Central memory CD8-positive, alpha-beta T cell (primary cell): ENCODE data around the gene XAB2.

Experiments
- ATAC-seq: fragments of 150-1000 bp; cut with Tn5 transposase; replicated peaks from 2 replicates; pipeline ENCODE4 v1.10.0; 2022; ENCODE audit warnings: mild to moderate bottlenecking, moderate FRiP score, moderate number of reproducible peaks; ENCODE audit not compliant: poor library complexity, severe bottlenecking; ENCODE audit errors: extremely low read depth
- DNase-seq, 2 donors: peaks; one replicate each; pipeline ENCODE4 v3.0.0; 2021; ENCODE audit warnings: low spot score in 2 of 2
- H3K27ac Mint-ChIP-seq: one replicate; pipeline ENCODE4 v1.8.0; 2022; ENCODE audit warnings: low read depth, mild to moderate bottlenecking, moderate library complexity, mixed read lengths
- H3K27me3 Mint-ChIP-seq: one replicate; pipeline ENCODE4 v1.8.0; 2022; ENCODE audit warnings: mixed read lengths
- H3K36me3 Mint-ChIP-seq: one replicate; pipeline ENCODE4 v1.8.0; 2022; ENCODE audit warnings: mild to moderate bottlenecking, moderate library complexity, mixed read lengths; ENCODE audit not compliant: insufficient read depth
- H3K4me1 Mint-ChIP-seq: one replicate; pipeline ENCODE4 v1.8.0; 2022; ENCODE audit warnings: mixed read lengths
- H3K4me3 Mint-ChIP-seq: one replicate; pipeline ENCODE4 v1.8.0; 2022; ENCODE audit warnings: mild to moderate bottlenecking, moderate library complexity, mixed read lengths
- H3K9me3 Mint-ChIP-seq: one replicate; pipeline ENCODE4 v1.8.0; 2022; ENCODE audit warnings: mixed read lengths

Gene XAB2

DNA sequence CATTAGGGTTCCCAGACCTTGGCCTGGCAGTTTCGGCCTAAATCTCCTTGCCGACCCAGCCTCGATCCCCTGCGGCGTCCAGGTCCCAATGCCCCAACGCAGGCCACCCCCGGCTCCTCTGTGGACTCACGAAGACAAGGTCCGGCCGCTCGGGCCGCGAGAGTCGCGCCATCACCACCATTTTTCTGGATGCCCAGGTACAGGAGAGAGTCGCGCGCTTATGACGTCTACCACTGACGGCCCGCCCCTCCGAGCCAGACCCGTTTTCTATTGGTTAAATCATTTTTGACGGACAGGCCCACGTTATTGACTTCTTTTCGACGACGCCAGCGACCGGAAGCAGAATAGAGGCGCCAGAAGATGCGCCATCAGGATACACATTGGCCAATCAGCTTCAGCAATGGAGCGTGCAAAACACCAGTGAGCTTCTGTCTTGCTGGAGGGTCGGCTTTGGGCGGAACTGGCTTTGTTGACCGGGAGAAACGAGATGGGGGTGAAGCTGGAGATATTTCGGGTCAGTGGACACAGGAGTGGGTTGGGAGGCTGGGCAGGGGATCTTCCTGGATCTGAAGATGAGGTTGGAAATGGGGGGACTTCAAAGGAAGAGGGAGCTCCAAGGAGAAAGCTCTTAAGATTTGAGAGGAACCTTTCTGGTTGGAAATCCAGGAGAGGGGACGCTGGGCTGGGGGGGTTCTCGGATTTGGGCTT, at the start of gene XAB2, which contains the start of gene PET100:
Gene XAB2 (minus strand): TSS at position 199 of the 708 bp plus-strand sequence. CDS start 18 bp downstream, at position 181.
Gene PET100 (plus strand): TSS at position 447 of the 708 bp plus-strand sequence. CDS start 41 bp downstream, at position 488.
- H3K4me1 Mint-ChIP-seq = peaks cover 41% of the 10 kb centered on the region
- peak within 1 kb of the TSS; percentile 96 for H3K4me3 Mint-ChIP-seq
- ATAC-seq (peak; percentile 100), DNase-seq (peak; percentile 92 to 96)
- peaks cover 46% of the 10 kb centered on the region for H3K36me3 Mint-ChIP-seq
- H3K27ac Mint-ChIP-seq = peak within 1 kb of the TSS; percentile 100
- H3K9me3 Mint-ChIP-seq = no peaks in the 10 kb centered on the region
- H3K27me3 Mint-ChIP-seq = no peaks in the 10 kb centered on the region

DNA sequence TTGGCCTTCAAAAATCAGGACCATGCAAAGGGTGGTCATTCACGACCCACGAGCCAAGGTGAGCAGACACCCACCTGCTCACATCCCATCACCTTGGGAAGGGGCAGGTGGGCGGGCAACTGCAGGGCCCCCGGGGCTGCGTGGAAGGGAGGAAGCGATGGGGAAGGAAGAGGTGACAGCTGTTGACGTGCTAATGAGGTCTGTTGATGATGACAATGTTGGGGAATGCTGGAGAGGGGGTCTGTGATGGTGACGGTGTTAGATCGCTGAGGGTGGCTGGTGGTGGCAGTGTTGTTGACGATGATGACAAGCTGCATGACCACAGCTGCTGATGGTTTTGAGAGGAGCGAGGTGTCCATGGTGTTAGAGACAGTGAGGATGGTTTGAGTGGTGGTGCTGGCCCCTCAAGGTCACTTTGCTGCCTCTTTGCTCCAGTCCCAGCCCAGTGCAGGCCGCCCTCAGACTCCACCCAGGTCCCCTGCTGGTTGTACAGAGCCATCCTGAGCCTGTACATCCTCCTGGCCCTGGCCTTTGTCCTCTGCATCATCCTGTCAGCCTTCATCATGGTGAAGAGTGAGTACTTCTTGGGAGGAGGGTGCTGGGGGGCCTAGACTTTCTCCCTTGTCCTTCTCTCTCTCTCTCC, 48.4 kb upstream of the XAB2 start:
- H3K9me3 Mint-ChIP-seq = no peaks in the 10 kb centered on the region
- H3K27me3 Mint-ChIP-seq = peaks cover 53% of the 10 kb centered on the region
- peak overlapping the region; percentile 11 for H3K27ac Mint-ChIP-seq
- H3K4me1 Mint-ChIP-seq = peaks cover 31% of the 10 kb centered on the region
- H3K4me3 Mint-ChIP-seq = no peak overlapping the region
- DNase-seq = no peak
- peaks cover 14% of the 10 kb centered on the region for H3K36me3 Mint-ChIP-seq
- ATAC-seq = no peak

DNA sequence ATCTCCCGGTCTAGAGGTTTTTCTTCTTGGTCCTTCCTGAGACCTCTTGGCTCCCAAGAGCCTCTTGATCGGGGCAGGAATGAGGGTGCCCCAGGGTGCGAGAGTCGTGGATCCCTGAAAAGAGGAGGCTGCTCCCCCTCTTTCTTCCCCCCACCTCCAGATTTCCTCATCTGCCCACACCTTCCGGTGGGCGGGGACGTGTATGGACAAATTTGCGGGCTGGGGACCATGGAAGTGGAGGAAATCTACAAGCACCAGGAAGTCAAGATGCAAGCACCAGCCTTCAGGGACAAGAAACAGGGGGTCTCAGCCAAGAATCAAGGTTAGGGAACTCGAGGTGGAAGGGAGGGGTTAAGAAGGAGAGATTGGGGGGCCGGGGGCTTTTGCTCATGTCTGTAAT, 47.5 kb upstream of the XAB2 start, which contains the start of gene MCEMP1:
Gene MCEMP1 (plus strand): TSS at position 237 of the 400 bp plus-strand sequence. CDS start 31 bp downstream, at position 268.
- Mint-ChIP-seq H3K4me1 (peaks cover 29% of the 10 kb centered on the region), H3K9me3 (no peaks in the 10 kb centered on the region), H3K4me3 (no peak within 1 kb of the TSS), H3K27ac (no peak within 1 kb of the TSS), H3K36me3 (peaks cover 9% of the 10 kb centered on the region), H3K27me3 (peaks cover 62% of the 10 kb centered on the region)
- ATAC-seq (no peak), DNase-seq (no peak)

DNA sequence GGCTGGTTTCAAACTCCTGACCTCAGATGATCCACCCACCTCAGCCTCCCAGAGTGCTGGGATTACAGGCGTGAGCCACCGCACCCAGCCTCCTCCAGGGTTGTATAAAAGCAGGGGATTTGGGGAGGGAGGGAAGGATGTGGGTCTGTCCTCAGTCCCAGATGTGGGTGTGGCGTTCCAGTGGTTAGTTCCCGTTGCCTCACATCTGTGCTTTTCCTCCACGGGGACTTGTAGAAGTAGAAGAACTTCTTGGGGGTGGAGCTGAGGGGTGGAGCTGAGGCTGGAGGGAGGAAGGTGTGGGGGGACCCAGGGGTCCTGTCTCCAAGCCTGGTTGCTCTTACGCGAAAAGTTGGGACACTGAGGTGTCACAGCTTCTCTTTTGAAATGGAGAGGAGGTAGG, 47.0 kb upstream of the XAB2 start:
- no peak for DNase-seq
- ATAC-seq = no peak
- Mint-ChIP-seq H3K27me3 (peaks cover 67% of the 10 kb centered on the region), H3K4me3 (no peak overlapping the region), H3K36me3 (peaks cover 4% of the 10 kb centered on the region), H3K4me1 (peaks cover 24% of the 10 kb centered on the region), H3K9me3 (no peaks in the 10 kb centered on the region), H3K27ac (no peak overlapping the region)

DNA sequence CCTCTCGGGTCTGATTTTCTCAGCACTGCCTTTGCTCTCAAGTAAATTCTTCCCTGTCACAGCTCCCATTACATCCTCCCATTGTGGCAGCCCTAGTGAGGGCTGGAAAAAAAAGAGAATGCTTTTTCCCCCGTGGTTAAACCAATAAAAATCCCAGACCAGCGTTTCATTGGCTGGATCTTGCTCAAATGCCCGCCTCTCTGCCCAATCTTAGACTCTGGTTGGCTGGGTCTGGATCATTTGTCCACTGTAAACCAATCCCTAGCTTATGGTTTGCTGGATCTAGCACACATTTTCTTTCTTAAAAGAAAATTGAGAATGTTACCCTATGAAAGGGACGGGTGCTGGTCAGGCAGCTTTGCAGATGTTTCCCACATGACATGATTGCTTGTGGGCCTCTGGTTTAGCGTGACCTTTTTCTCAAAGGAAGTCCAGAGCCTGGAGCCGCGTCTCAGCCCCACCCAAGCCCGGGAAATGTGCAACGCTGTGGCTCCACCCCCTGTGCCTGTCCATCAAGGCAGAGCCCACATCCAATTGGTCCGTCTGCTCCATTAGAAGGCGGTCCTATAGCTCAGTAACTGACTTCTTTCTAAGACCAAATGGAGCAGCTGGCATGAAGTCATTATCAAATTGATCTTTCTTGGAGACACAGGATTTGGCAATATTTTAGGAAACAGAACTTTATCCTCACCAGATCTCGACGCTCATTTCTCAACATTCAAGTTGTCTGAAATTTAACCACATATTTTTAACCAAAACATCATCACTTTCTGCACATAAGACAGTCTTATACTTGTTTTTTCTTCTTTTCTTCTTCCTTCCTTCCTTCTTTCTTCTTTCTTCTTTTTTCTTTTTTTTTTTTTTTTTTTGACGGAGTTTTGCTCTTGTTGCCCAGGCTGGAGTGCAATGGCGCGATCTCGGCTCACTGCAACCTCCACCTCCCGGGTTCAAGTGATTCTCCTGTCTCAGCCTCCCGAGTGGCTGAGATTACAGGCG, 45.0 kb upstream of the XAB2 start:
- Mint-ChIP-seq H3K36me3 (no peaks in the 10 kb centered on the region), H3K27me3 (peaks cover 86% of the 10 kb centered on the region), H3K9me3 (no peaks in the 10 kb centered on the region), H3K4me3 (no peak overlapping the region), H3K27ac (no peak overlapping the region), H3K4me1 (peaks cover 19% of the 10 kb centered on the region)
- DNase-seq (no peak), ATAC-seq (no peak)

DNA sequence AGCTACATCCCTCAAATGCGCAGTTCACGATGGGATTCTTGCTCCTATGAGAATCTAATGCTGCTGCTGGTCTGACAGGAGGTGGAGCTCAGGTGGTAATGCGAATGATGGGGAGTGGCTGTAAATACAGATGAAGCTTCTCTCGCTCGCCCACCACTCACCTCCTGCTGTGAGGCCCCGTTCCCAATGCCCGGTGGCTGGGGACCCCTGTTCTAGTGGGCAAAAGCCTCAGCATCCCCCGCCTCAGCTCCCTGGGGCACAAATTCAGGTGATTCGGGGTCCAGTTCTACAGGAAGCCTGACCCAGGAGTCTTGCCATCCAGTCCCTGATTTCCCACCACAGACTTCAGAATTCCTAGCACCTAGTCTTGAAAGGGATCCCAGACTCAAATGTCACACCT, 43.2 kb upstream of the XAB2 start:
- H3K27ac Mint-ChIP-seq = no peak overlapping the region
- H3K4me1 Mint-ChIP-seq = peaks cover 15% of the 10 kb centered on the region
- DNase-seq (no peak), ATAC-seq (no peak)
- no peak overlapping the region for H3K4me3 Mint-ChIP-seq
- peaks cover 80% of the 10 kb centered on the region for H3K27me3 Mint-ChIP-seq
- no peaks in the 10 kb centered on the region for H3K36me3 Mint-ChIP-seq
- H3K9me3 Mint-ChIP-seq = no peaks in the 10 kb centered on the region

DNA sequence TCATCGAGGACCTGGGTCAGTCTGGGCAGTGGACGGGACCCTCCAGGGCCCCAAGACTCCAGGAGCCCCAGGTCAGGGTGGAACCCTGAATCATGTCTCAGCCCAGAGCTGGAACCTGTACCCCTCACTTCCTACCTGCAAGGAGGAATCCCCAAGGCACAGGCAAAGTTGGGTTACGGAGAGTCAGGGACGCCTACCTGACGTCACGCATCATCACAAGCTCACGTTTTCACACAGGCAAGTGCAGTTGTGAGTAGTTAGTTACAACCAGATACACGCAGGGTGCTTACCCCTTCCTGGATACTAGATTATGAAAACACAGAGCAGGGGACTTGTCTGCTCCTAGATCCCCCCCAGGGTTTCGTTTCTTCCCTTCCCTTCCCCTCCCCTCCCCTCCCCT, 41.4 kb upstream of the XAB2 start:
- no peak overlapping the region for H3K27ac Mint-ChIP-seq
- no peak for ATAC-seq
- H3K4me3 Mint-ChIP-seq = peak overlapping the region; percentile 27
- peaks cover 79% of the 10 kb centered on the region for H3K27me3 Mint-ChIP-seq
- H3K36me3 Mint-ChIP-seq = no peaks in the 10 kb centered on the region
- no peak for DNase-seq
- no peaks in the 10 kb centered on the region for H3K9me3 Mint-ChIP-seq
- peaks cover 7% of the 10 kb centered on the region for H3K4me1 Mint-ChIP-seq

DNA sequence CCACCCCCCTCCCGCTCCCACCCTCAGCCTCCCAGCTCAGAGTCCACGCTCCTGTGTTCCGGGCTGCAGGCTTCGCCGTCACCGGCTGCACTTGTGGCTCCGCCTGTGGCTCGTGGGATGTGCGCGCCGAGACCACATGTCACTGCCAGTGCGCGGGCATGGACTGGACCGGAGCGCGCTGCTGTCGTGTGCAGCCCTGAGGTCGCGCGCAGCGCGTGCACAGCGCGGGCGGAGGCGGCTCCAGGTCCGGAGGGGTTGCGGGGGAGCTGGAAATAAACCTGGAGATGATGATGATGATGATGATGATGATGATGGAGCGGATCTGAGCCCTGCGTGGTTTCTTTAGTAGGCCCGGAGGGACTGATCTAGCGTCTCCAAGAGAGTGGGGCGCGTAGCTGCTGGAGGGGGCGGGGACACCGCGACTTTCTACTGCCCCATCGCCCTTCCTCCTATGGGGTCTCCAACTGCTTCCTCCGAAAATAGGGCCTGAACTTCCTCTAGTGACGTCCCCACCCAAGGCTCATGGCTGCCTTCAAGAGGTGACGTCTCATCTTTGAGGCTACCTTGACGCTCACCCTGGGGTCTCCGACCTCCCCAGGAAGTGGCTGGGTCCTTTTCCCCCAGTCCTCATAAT, 40.9 kb upstream of the XAB2 start:
- peak overlapping the region; percentile 27 for H3K4me3 Mint-ChIP-seq
- H3K27me3 Mint-ChIP-seq = peaks cover 79% of the 10 kb centered on the region
- H3K9me3 Mint-ChIP-seq = no peaks in the 10 kb centered on the region
- H3K4me1 Mint-ChIP-seq = peaks cover 7% of the 10 kb centered on the region
- DNase-seq = no peak
- H3K36me3 Mint-ChIP-seq = no peaks in the 10 kb centered on the region
- H3K27ac Mint-ChIP-seq = no peak overlapping the region
- ATAC-seq = no peak

DNA sequence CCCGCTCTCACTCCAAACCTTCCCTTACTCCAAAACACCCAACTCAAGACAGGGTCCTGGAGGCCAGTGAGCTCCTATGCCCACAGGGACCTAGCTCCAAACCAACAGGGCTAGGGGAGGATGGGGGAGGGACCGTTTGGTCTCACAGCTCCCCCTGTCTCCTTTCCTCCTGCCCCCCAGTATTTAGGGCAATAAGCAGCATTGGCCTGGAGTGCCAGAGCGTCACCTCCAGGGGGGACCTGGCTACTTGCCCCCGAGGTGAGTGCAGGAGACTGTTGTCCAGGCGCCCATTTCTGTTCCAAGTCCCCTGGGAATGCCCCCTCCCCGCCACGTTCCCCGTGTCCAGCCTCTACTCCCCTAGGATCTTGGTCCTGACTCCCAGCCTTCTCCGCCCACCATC, 40.3 kb upstream of the XAB2 start:
- Mint-ChIP-seq H3K4me1 (peaks cover 7% of the 10 kb centered on the region), H3K27me3 (peaks cover 79% of the 10 kb centered on the region), H3K27ac (no peak overlapping the region), H3K36me3 (no peaks in the 10 kb centered on the region), H3K4me3 (peak overlapping the region; percentile 37), H3K9me3 (no peaks in the 10 kb centered on the region)
- ATAC-seq = no peak
- DNase-seq = no peak

DNA sequence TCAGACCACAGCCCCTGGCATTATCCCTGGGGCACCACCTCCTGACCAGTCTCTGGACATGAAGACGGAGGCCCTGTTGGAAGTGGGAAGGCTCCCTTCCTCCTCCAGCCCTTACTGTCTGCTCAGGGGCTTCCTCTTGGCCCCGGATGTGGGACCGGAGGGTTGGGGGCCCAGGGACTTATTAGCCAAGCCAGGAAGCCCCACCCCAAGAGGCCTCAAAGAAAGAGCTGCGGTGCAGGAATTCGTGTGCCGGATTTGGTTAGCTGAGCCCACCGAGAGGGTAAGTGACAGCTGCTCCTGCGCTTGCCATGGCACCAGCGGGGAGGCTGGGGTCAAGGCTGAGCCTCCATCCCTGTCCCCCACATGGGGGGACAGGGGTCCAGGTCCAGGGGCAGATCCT, 39.5 kb upstream of the XAB2 start, which contains the start of gene RETN:
Gene RETN (plus strand): TSS at position 208 of the 400 bp plus-strand sequence. CDS start 278 bp downstream, outside the sequence.
- Mint-ChIP-seq H3K27me3 (peaks cover 71% of the 10 kb centered on the region), H3K4me1 (peaks cover 7% of the 10 kb centered on the region), H3K9me3 (no peaks in the 10 kb centered on the region), H3K36me3 (no peaks in the 10 kb centered on the region), H3K27ac (no peak within 1 kb of the TSS), H3K4me3 (peak within 1 kb of the TSS; percentile 37)
- DNase-seq (no peak), ATAC-seq (no peak)

DNA sequence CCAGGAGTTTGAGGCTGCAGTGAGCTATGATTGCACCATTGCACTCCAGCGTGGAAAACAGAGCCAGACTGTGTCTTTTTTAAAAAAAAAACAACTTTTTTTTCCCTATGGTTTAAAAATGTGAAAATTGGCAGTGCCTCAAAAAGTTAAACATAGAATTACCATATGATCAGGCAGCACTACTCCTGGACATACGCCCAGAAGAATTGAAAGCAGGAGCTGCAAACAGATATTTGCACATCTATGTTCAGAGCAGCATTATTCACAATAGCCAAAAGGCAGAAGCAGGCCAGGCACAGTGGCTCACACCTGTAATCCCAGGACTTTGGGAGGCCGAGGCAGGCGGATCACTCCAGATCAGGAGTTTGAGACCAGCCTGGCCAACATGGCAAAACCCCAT, 35.7 kb upstream of the XAB2 start:
- no peaks in the 10 kb centered on the region for H3K36me3 Mint-ChIP-seq
- peaks cover under 1% of the 10 kb centered on the region for H3K4me1 Mint-ChIP-seq
- peaks cover 36% of the 10 kb centered on the region for H3K27me3 Mint-ChIP-seq
- DNase-seq (no peak), ATAC-seq (no peak)
- H3K4me3 Mint-ChIP-seq = no peak overlapping the region
- no peak overlapping the region for H3K27ac Mint-ChIP-seq
- no peaks in the 10 kb centered on the region for H3K9me3 Mint-ChIP-seq

DNA sequence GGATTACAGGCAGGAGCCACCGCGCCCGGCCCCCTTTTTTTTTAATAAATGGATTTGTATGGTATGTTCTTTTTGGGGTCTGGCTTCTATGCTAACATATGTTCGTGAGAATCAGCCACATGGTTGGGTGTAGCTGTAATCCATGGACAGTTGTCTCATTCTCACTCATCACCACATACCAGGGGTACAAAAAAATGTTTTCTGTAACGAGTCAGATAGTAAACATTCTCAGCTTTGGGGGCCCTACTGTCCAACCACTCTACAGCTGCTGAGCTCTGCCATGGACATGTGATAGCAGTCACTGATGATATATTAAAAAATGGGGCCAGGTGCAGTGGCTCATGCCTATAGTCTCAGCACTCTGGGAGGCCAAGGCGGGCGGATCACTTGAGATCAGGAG, 34.4 kb upstream of the XAB2 start:
- no peak for ATAC-seq
- no peak for DNase-seq
- Mint-ChIP-seq H3K27ac (no peak overlapping the region), H3K4me1 (no peaks in the 10 kb centered on the region), H3K4me3 (no peak overlapping the region), H3K27me3 (peaks cover 22% of the 10 kb centered on the region), H3K9me3 (no peaks in the 10 kb centered on the region), H3K36me3 (no peaks in the 10 kb centered on the region)
